ENCODE data around the gene CORO6.

Gene CORO6

DNA sequence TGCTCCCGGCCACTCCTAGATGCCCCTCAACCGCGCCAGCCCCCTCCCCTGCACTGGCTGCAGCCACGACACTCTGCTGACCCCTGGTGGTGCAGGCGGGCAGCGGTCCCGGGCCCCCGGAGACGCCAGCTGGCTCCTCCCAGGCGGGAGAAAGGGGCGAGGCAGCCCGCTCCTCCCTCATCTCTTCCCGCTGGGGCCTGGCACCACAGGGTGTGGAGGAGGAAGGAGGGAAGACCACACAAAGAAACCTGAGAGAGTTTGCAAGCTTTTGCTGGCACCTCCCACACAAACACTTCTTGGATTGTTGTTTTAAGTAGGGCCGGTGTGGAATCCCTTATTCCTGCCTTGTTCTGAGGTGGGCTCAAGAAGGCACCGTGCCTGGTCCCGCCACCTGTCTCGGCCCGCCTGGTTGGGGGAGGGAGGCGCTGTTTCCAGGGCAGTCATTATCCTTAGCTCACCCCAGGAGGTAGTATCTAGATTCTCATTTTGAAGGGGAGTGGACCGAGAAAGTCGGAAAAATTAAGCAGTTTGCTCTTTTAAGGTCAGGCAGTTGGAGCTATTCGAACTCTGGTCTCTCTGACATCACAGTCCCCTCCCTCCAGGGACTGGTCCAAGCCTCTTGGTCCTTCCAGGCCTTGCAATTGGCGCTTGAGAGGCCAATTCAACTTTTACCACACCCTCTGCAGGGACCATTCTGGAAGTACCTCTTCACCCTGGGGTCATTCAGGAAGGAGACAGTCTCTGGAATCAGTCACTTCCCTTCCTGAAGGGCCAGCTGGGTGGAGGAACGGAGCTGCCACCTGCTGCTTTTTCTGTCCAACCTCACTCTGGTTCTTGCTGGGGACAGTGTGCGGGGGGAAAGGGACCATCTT lies 30.7 kb downstream of the CORO6 start:
- Histone ChIP-seq H3K36me3 (no peaks in the 10 kb centered on the region), H3K4me3 (ENCODE audit: low read depth, low read length) (peak overlapping the region; percentile 67), H3K9me3 (ENCODE audit: severe bottlenecking) (no peaks in the 10 kb centered on the region), H3K27me3 (ENCODE audit: insufficient read depth, low read depth, severe bottlenecking) (no peaks in the 10 kb centered on the region), H3K27ac (peak overlapping the region; percentile 94)
- TF ChIP-seq, protein P1, sequence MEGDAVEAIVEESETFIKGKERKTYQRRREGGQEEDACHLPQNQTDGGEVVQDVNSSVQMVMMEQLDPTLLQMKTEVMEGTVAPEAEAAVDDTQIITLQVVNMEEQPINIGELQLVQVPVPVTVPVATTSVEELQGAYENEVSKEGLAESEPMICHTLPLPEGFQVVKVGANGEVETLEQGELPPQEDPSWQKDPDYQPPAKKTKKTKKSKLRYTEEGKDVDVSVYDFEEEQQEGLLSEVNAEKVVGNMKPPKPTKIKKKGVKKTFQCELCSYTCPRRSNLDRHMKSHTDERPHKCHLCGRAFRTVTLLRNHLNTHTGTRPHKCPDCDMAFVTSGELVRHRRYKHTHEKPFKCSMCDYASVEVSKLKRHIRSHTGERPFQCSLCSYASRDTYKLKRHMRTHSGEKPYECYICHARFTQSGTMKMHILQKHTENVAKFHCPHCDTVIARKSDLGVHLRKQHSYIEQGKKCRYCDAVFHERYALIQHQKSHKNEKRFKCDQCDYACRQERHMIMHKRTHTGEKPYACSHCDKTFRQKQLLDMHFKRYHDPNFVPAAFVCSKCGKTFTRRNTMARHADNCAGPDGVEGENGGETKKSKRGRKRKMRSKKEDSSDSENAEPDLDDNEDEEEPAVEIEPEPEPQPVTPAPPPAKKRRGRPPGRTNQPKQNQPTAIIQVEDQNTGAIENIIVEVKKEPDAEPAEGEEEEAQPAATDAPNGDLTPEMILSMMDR (IDR thresholded peaks at IDR 0.05; ENCODE audit: low read depth, low read length) = peak; percentile 96
- peak; percentile 96 for DNase-seq

DNA sequence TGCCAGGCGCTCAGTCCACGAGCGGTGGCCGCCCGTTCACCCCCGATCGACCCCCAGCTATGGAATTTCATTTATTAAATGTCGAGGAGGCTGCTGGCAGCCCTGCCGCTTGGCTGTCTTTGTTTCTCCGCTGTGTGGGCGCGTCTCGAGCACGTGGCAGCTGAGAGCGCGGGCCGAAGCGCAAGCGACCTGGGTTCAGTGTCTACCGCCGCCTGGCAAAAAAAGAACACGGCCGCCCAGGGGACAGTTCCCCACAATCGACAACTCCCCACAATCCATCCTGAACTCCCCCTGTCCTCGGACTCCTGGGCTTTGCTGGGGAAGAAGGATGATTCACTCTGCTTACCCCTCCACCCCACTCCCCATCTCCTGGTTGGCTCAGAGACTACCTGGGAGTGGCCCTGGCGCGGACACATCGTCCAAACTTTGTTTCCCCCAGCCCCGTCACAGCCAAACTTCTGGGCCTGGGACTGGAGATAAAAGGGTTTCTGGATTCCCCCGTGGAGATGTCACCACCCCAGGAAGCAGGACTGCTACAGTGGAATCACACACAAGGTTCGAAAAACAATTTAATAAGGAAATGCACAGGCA lies 31.5 kb downstream of the CORO6 start:
- Histone ChIP-seq H3K27me3 (ENCODE audit: insufficient read depth, low read depth, severe bottlenecking) (no peaks in the 10 kb centered on the region), H3K4me3 (ENCODE audit: low read depth, low read length) (peak overlapping the region; percentile 67), H3K9me3 (ENCODE audit: severe bottlenecking) (no peaks in the 10 kb centered on the region), H3K27ac (peak overlapping the region; percentile 94), H3K36me3 (no peaks in the 10 kb centered on the region)
- TF ChIP-seq, protein P1 (IDR thresholded peaks at IDR 0.05; ENCODE audit: low read depth, low read length) = no peak
- peak; percentile 75 for DNase-seq

DNA sequence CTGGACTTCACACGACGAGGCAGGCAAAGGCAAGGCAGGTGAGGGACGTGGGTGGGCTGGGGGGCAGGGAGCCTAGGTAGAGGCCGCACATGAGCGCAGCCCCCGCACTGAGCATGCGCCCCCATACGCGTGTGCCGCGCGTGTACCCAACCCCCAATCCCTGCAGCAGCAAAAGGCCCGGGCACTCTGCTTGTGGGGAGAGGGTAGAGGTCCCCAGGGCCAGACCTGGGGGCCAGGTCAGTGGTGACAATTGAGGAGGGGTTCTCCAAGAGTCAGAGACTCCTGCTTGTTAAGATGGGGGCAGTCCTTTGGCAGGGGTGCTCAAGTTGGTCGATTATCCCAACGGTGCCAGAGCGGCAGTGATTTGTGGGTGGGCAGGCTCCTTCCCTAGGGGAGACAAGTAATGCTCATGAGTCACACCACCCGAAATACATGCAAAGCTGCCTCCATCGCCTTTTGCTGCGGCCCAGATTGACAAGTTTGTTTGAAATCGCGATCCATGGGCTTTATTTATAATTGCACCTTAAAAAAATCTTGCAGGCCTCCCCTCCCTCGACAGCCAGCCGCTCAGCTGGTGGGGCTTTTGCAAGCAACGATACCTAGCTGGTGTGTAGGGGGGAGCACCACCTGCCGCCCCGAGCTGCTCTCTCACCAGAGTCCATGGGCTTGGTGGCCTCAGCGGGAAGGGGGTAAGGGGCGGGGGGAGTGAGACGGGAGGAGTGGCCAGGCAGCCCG lies 32.1 kb downstream of the CORO6 start:
- H3K27ac ChIP-seq = peak overlapping the region; percentile 94

DNA sequence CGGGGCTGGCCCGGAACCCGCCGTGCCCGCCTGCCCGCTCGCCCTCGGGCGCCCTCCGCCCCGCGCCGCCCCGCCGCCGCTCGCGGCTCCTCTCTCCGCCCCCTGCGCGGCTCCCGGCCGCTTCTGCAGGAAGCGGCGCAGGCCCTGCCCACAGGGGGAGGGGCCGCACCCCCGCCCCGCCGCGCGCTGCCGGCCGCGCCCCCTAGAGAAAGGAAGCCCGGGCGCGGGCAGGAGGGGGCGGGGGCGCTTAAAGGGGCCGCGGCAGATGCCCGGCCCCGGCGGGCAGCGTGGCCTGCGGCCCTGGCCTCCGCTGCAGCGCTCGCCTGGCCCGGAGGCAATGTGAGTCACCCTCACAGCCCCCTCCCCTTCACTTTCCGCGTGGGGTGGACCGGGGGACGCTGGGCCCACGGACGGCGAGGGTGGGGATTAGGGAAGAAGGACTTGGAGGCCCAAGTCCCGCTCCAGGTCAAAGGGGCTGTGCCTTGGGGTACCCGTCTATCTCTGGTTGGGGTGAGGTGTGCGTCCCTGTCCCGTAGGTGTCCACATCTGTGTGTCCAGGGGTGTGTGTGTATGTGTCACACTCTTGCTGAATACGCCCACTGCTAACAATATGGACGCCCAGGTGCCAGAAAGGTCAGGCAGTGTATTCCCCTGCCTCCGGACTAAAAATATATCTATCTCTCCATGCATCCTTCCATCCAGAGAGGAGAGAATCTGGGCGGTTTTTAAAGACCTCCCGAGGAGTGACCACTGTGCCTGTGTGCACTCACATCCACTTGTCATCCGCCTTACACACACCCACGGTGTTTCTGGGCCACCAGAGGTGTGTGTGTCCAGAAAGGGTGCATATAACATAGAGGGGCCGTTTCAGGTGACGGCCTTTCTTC lies 32.9 kb downstream of the CORO6 start, which contains the start of gene GIT1:
TSS of gene GIT1 (minus strand) at position 125 of the 887 bp plus-strand sequence. CDS start 270 bp downstream, outside the sequence.
- TF ChIP-seq, protein P1 (IDR thresholded peaks at IDR 0.05; ENCODE audit: low read depth, low read length) = no peak
- peak within 1 kb of the TSS; percentile 94 for H3K27ac ChIP-seq
- DNase-seq = peak; percentile 84

More for the DNA sequence above, 32.1 kb downstream of the CORO6 start:
- TF ChIP-seq, protein P1 (IDR thresholded peaks at IDR 0.05; ENCODE audit: low read depth, low read length) = no peak
- peak; percentile 87 for DNase-seq
- H3K4me3 ChIP-seq (ENCODE audit: low read depth, low read length) = peak overlapping the region; percentile 67
- no peaks in the 10 kb centered on the region for H3K27me3 ChIP-seq (ENCODE audit: insufficient read depth, low read depth, severe bottlenecking)
- H3K36me3 ChIP-seq = no peaks in the 10 kb centered on the region
- H3K9me3 ChIP-seq (ENCODE audit: severe bottlenecking) = no peaks in the 10 kb centered on the region

More for the DNA sequence above, 32.9 kb downstream of the CORO6 start, which contains the start of gene GIT1:
- Histone ChIP-seq H3K27me3 (ENCODE audit: insufficient read depth, low read depth, severe bottlenecking) (no peaks in the 10 kb centered on the region), H3K9me3 (ENCODE audit: severe bottlenecking) (no peaks in the 10 kb centered on the region), H3K36me3 (no peaks in the 10 kb centered on the region), H3K4me3 (ENCODE audit: low read depth, low read length) (peak within 1 kb of the TSS; percentile 67)
